MM.1S (cell line): ENCODE measurements around the gene SLCO3A1.

Experiments used
- DNase-seq: peaks from one replicate; pipeline ENCODE4 v3.0.0-alpha.2; 2015
- H2AFZ ChIP-seq: fragments of 300-600 bp; sonication (generic); 2 replicates; pipeline ENCODE4 v1.6.0; 2016; ENCODE audit warnings: antibody characterized with exemption, low read length
- H3F3A ChIP-seq: fragments of 300-600 bp; sonication (generic); 2 replicates; pipeline ENCODE4 v1.6.1; 2016; ENCODE audit warnings: mild to moderate bottlenecking, antibody characterized with exemption, low read length, moderate library complexity, mixed read lengths; ENCODE audit not compliant: insufficient read depth
- H3K27ac ChIP-seq: fragments of 300-600 bp; sonication (generic); 2 replicates; pipeline ENCODE4 v1.5.1; 2016; ENCODE audit warnings: mild to moderate bottlenecking, low read length
- H3K27me3 ChIP-seq: fragments of 300-600 bp; sonication (generic); replicated peaks from 2 replicates; pipeline ENCODE4 v1.6.0; 2016; ENCODE audit warnings: low read length; ENCODE audit not compliant: insufficient read depth
- H3K36me3 ChIP-seq: fragments of 300-600 bp; sonication (generic); replicated peaks from 2 replicates; pipeline ENCODE4 v1.6.1; 2016; ENCODE audit warnings: mild to moderate bottlenecking, low read length, mixed read lengths; ENCODE audit not compliant: insufficient read depth
- H3K4me1 ChIP-seq: fragments of 300-600 bp; sonication (generic); 2 replicates; pipeline ENCODE4 v1.6.1; 2016; ENCODE audit warnings: low read length, mixed read lengths
- H3K4me2 ChIP-seq: fragments of 300-600 bp; sonication (generic); 2 replicates; pipeline ENCODE4 v1.6.0; 2016; ENCODE audit warnings: low read depth, low read length
- H3K4me3 ChIP-seq: fragments of 300-600 bp; sonication (generic); 2 replicates; pipeline ENCODE4 v1.5.1; 2016; ENCODE audit warnings: low read length, mixed read lengths
- H3K79me2 ChIP-seq: fragments of 300-600 bp; sonication (generic); 2 replicates; pipeline ENCODE4 v1.6.1; 2016; ENCODE audit warnings: mixed run types, low read length, mixed read lengths
- H3K9ac ChIP-seq: fragments of 300-600 bp; sonication (generic); 2 replicates; pipeline ENCODE4 v1.6.1; 2016; ENCODE audit warnings: low read length, mixed read lengths
- H3K9me2 ChIP-seq: fragments of 300-600 bp; sonication (generic); replicated peaks from 2 replicates; pipeline ENCODE4 v1.6.1; 2016; ENCODE audit warnings: mild to moderate bottlenecking, low read length, mixed read lengths; ENCODE audit not compliant: insufficient read depth
- H3K9me3 ChIP-seq: fragments of 300-600 bp; sonication (generic); replicated peaks from 2 replicates; pipeline ENCODE4 v1.6.1; 2016; ENCODE audit warnings: mild to moderate bottlenecking, low read length, mixed read lengths; ENCODE audit not compliant: insufficient read depth
- H4K20me1 ChIP-seq: fragments of 300-600 bp; sonication (generic); 2 replicates; pipeline ENCODE4 v1.6.1; 2016; ENCODE audit warnings: mild to moderate bottlenecking, low read length, moderate library complexity, mixed read lengths; ENCODE audit not compliant: insufficient read depth
- CTCF ChIP-seq: fragments of 300-600 bp; sonication (generic); IDR thresholded peaks from 2 replicates; pipeline ENCODE4 v1.5.1; 2016; ENCODE audit warnings: antibody characterized with exemption, low read length, mixed read lengths
- EZH2 ChIP-seq: fragments of 300-600 bp; sonication (generic); optimal IDR thresholded peaks from 2 replicates; pipeline ENCODE3; 2017; ENCODE audit warnings: low read depth, mild to moderate bottlenecking, antibody characterized with exemption, low read length, mixed read lengths
- EZH2phosphoT487 ChIP-seq: fragments of 300-600 bp; sonication (generic); IDR thresholded peaks from 2 replicates; pipeline ENCODE4 v1.6.1; 2018; ENCODE audit warnings: antibody characterized with exemption, low read length

Gene SLCO3A1

GRCh38 chr15:91921188-91921842 lies 67.8 kb downstream of the SLCO3A1 start:
- DNase-seq: no peak
- Histone ChIP-seq H2AFZ (no peak overlapping the region), H3K4me1 (no peaks in the 10 kb centered on the region), H3K27me3 (no peaks in the 10 kb centered on the region), H3K4me2 (no peak overlapping the region), H3K9ac (no peak overlapping the region), H3K9me2 (no peaks in the 10 kb centered on the region), H3K79me2 (no peaks in the 10 kb centered on the region), H3K36me3 (no peaks in the 10 kb centered on the region), H3K4me3 (no peak overlapping the region), H4K20me1 (no peaks in the 10 kb centered on the region), H3K27ac (no peak overlapping the region), H3F3A (no peaks in the 10 kb centered on the region; the same call in 1 of the 2 replicates), H3K9me3 (no peaks in the 10 kb centered on the region)
- TF ChIP-seq EZH2phosphoT487 (no peak), CTCF (no peak), EZH2 (no peak)

DNA sequence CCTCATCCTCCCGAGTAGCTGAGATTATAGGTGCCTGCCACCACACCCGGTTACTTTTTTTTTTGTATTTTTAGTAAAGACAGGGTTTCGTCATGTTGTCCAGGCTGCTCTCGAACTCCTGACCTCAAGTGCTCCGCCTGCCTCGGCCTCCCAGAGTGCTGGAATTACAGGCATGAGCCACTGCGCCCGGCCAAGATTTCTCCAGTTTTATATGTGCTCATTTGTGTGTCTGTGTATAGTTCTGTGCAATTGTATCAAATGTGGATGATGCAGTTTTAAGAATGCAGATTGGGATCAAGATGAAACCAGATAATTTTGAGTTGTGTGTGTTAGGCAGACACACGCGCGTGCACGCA lies 68.3 kb downstream of the SLCO3A1 start:
- H2AFZ ChIP-seq: no peak overlapping the region
- no peak overlapping the region for H3K27ac ChIP-seq
- TF ChIP-seq EZH2 (no peak), EZH2phosphoT487 (no peak), CTCF (no peak)
- H3F3A ChIP-seq: no peaks in the 10 kb centered on the region; the same call in 1 of the 2 replicates
- H3K9me3 ChIP-seq: no peaks in the 10 kb centered on the region
- no peak overlapping the region for H3K9ac ChIP-seq
- H3K4me1 ChIP-seq: no peaks in the 10 kb centered on the region
- no peak overlapping the region for H3K4me2 ChIP-seq
- no peaks in the 10 kb centered on the region for H3K79me2 ChIP-seq
- no peaks in the 10 kb centered on the region for H3K27me3 ChIP-seq
- H3K9me2 ChIP-seq: no peaks in the 10 kb centered on the region
- H3K4me3 ChIP-seq: no peak overlapping the region
- DNase-seq: no peak
- no peaks in the 10 kb centered on the region for H4K20me1 ChIP-seq
- H3K36me3 ChIP-seq: no peaks in the 10 kb centered on the region

GRCh38 chr15:91922646-91923547 lies 69.4 kb downstream of the SLCO3A1 start:
- Histone ChIP-seq H4K20me1 (no peaks in the 10 kb centered on the region), H3K36me3 (no peaks in the 10 kb centered on the region), H2AFZ (no peak overlapping the region), H3F3A (no peaks in the 10 kb centered on the region; the same call in 1 of the 2 replicates), H3K4me3 (no peak overlapping the region), H3K4me2 (no peak overlapping the region), H3K4me1 (no peaks in the 10 kb centered on the region), H3K27me3 (no peaks in the 10 kb centered on the region), H3K9ac (no peak overlapping the region), H3K9me3 (no peaks in the 10 kb centered on the region), H3K27ac (no peak overlapping the region), H3K79me2 (no peaks in the 10 kb centered on the region), H3K9me2 (no peaks in the 10 kb centered on the region)
- TF ChIP-seq CTCF: no peak
- no peak for TF ChIP-seq EZH2
- no peak for TF ChIP-seq EZH2phosphoT487
- no peak for DNase-seq
